Neural progenitor cell (in vitro differentiated cells): ENCODE data around the gene FAT1.

Experiments used
- EZH2phosphoT487 ChIP-seq: fragments of 200-600 bp; sonication (generic); IDR thresholded peaks from 2 replicates; pipeline ENCODE4 v1.6.1; 2017; ENCODE audit warnings: antibody characterized with exemption
- TF ChIP-seq, protein P1 (sequence below): fragments of 200-600 bp; sonication (generic); IDR thresholded peaks from 2 replicates; pipeline ENCODE4 v1.5.1; 2017; ENCODE audit warnings: antibody characterized with exemption, mild to moderate bottlenecking

DNA sequence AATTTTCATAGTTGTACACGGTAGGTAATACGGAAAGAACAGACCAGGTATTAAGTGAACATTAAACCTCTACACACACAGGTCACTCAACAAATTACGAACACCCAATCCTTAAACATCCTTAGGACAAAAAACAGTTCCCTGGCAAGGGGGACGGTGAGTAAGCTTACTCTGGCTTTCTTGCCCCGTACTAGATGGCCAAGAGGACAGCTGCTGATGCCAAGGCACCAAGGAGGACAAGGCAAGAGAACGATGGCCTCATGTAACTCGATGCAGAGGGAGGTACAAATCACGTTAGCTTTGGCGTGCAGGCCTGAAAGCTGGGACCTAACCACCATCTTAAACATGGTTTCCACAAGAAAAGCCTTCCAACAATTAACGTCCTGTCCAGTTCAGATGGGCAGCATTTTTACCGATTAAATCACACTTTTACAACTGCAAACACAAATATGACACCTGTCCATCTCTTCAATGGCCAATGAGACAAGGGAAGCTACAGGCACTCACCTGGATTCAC is 23.7 kb downstream of the FAT1 start:
- TF ChIP-seq, protein P1, sequence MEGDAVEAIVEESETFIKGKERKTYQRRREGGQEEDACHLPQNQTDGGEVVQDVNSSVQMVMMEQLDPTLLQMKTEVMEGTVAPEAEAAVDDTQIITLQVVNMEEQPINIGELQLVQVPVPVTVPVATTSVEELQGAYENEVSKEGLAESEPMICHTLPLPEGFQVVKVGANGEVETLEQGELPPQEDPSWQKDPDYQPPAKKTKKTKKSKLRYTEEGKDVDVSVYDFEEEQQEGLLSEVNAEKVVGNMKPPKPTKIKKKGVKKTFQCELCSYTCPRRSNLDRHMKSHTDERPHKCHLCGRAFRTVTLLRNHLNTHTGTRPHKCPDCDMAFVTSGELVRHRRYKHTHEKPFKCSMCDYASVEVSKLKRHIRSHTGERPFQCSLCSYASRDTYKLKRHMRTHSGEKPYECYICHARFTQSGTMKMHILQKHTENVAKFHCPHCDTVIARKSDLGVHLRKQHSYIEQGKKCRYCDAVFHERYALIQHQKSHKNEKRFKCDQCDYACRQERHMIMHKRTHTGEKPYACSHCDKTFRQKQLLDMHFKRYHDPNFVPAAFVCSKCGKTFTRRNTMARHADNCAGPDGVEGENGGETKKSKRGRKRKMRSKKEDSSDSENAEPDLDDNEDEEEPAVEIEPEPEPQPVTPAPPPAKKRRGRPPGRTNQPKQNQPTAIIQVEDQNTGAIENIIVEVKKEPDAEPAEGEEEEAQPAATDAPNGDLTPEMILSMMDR, result no peak
- TF ChIP-seq EZH2phosphoT487, result no peak
